HepG2 (cell line): ENCODE results near the gene GDF2. TPM values are rescaled to one million over a fixed set of nuclear protein-coding genes. Genes with fewer than 3 reads are reported as not detected.

ENCODE experiments used
- ATAC-seq: fragments of 200-7000 bp; cut with Tn5 transposase; 3 replicates; pipeline ENCODE4 v1.9.1; 2020; ENCODE audit warnings: mild to moderate bottlenecking, moderate library complexity
- Bru-seq: library from RNA; stranded (reverse); fragments of 400-500 nt; gene quantifications from one replicate; lab custom pipeline; 2021; lab: Mats Ljungman, UMichigan
- BruChase-seq, 2 experiments: library from RNA; stranded (reverse); fragments of 400-500 nt; gene quantifications; one replicate each; lab custom pipeline; 2021; lab: Mats Ljungman, UMichigan
- BruUV-seq: library from RNA; stranded (reverse); fragments of 400-500 nt; replicated peaks from 2 replicates; lab custom pipeline; 2021; lab: Mats Ljungman, UMichigan
- CTCF ChIA-PET: fragments of 300-600 bp; formaldehyde crosslinking; extraction: SDS; loops from one replicate; lab custom pipeline; 2021; ENCODE audit warnings: low total read pairs, inconsistent platforms, low intra/inter-chr PET ratio; lab: Yijun Ruan, JAX
- POLR2A ChIA-PET: fragments of 350-600 bp; sonication (Branson Sonifier 250); formaldehyde crosslinking; loops from one replicate; lab custom pipeline; 2020; ENCODE audit warnings: antibody characterized with exemption, inconsistent platforms; lab: Yijun Ruan, JAX
- DNase-seq: peaks from one replicate; pipeline ENCODE4 v3.0.0-alpha.2; 2015; ENCODE audit warnings: low spot score
- FAIRE-seq: peaks from 3 replicates; lab custom pipeline; 2011; peaks lifted over from hg19 to GRCh38; lab: Jason Lieb, UNC
- H2AFZ ChIP-seq: one replicate; pipeline ENCODE4 v1.6.1; 2011; ENCODE audit warnings: low read length, inconsistent platforms
- H3K27ac ChIP-seq: fragments of 300-600 bp; 3 replicates; pipeline ENCODE4 v1.8.0; 2011; ENCODE audit warnings: mixed run types, mild to moderate bottlenecking, mixed read lengths, low read length, inconsistent platforms; ENCODE audit not compliant: insufficient read depth; ENCODE audit errors: extremely low read length
- H3K27me3 ChIP-seq, 2 experiments: fragments of 200-600 bp in 1 of 2; 2 replicates in 1 of 2; 3 replicates in 1 of 2; pipeline versions ENCODE4 v1.6.0 to v1.8.0; 2011; ENCODE audit warnings: low read length in 2 of 2, mild to moderate bottlenecking in 2 of 2, moderate library complexity in 2 of 2, inconsistent platforms in 1 of 2; ENCODE audit not compliant: insufficient read depth in 2 of 2, control insufficient read depth in 1 of 2
- H3K36me3 ChIP-seq, 2 experiments: fragments of 200-600 bp in 1 of 2; replicated peaks in 1 of 2; 2 replicates in 1 of 2; 3 replicates in 1 of 2; pipeline versions ENCODE4 v1.5.1 to v1.8.0; 2011; ENCODE audit warnings: low read length in 2 of 2, inconsistent platforms in 1 of 2; ENCODE audit not compliant: insufficient read depth in 2 of 2, control insufficient read depth in 1 of 2
- H3K4me1 ChIP-seq: 2 replicates; pipeline ENCODE4 v1.5.1; 2012; ENCODE audit warnings: low read length, inconsistent platforms; ENCODE audit not compliant: insufficient read depth
- H3K4me2 ChIP-seq: 2 replicates; pipeline ENCODE4 v1.6.0; 2011; ENCODE audit warnings: low read depth, low read length, inconsistent platforms
- H3K4me3 ChIP-seq, 3 experiments: fragments of 200-600 bp in 1 of 3; sonication (generic), shearing (Covaris generic) in 1 of 3; replicated peaks in 1 of 3; 2 replicates each; pipeline ENCODE4 v1.5.1; 2011 to 2016; ENCODE audit warnings: low read length in 3 of 3, inconsistent platforms in 2 of 3, low read depth in 2 of 3, mild to moderate bottlenecking in 2 of 3, control low read depth in 1 of 3, mixed read lengths in 1 of 3; ENCODE audit not compliant: insufficient read depth in 1 of 3
- H3K79me2 ChIP-seq: one replicate; pipeline ENCODE4 v1.6.1; 2011; ENCODE audit warnings: low read length, inconsistent platforms; ENCODE audit not compliant: insufficient read depth
- H3K9ac ChIP-seq: 2 replicates; pipeline ENCODE4 v1.6.0; 2011; ENCODE audit warnings: mild to moderate bottlenecking, low read depth, low read length, inconsistent platforms; ENCODE audit not compliant: insufficient read depth
- H3K9me3 ChIP-seq: 2 replicates; pipeline ENCODE4 v1.5.1; 2012; ENCODE audit warnings: mild to moderate bottlenecking, low read length
- H4K20me1 ChIP-seq: 2 replicates; pipeline ENCODE4 v1.6.0; 2011; ENCODE audit warnings: inconsistent platforms, mild to moderate bottlenecking, low read length, moderate library complexity; ENCODE audit not compliant: insufficient read depth
- CBX1 ChIP-seq: IDR thresholded peaks from one replicate; pipeline ENCODE4 v1.6.1; 2016; ENCODE audit warnings: antibody characterized with exemption, low read depth
- FOXK1 ChIP-seq: sonication (generic); formaldehyde crosslinking; IDR thresholded peaks from 2 replicates; pipeline ENCODE4 v1.4.0; 2020; ENCODE audit warnings: low read depth, missing genetic modification reagents, borderline replicate concordance
- HIVEP1 ChIP-seq: sonication (generic); formaldehyde crosslinking; IDR thresholded peaks from 2 replicates; pipeline ENCODE4 v1.4.0; 2020; ENCODE audit warnings: mild to moderate bottlenecking, missing genetic modification reagents
- HNRNPH1 ChIP-seq: fragments of 200-400 bp; formaldehyde crosslinking; optimal IDR thresholded peaks from 2 replicates; pipeline ENCODE3; 2017; ENCODE audit warnings: mild to moderate bottlenecking, low read depth, low read length
- HOXA9 ChIP-seq: sonication (generic); formaldehyde crosslinking; IDR thresholded peaks from 2 replicates; pipeline ENCODE4 v1.8.1; 2022; ENCODE audit warnings: missing genetic modification reagents, mild to moderate bottlenecking, moderate library complexity, borderline replicate concordance
- KDM3A ChIP-seq: IDR thresholded peaks from 2 replicates; pipeline ENCODE4 v1.6.1; 2018; ENCODE audit warnings: low read depth, missing compliant biosample characterization
- MTF1 ChIP-seq: sonication (generic); formaldehyde crosslinking; IDR thresholded peaks from 2 replicates; pipeline ENCODE4 v1.5.0; 2020; ENCODE audit warnings: missing genetic modification reagents
- RARA ChIP-seq: IDR thresholded peaks from 2 replicates; pipeline ENCODE4 v1.6.1; 2016; ENCODE audit warnings: missing genetic modification reagents, missing compliant biosample characterization
- SPEN ChIP-seq: sonication (generic); formaldehyde crosslinking; IDR thresholded peaks from 2 replicates; pipeline ENCODE4 v1.5.1; 2020; ENCODE audit warnings: low read depth, mild to moderate bottlenecking, missing genetic modification reagents
- TOE1 ChIP-seq: sonication (generic); formaldehyde crosslinking; IDR thresholded peaks from 2 replicates; pipeline ENCODE4 v1.4.0; 2020; ENCODE audit warnings: mild to moderate bottlenecking, missing genetic modification reagents
- ZBTB37 ChIP-seq: sonication (generic); formaldehyde crosslinking; IDR thresholded peaks from 2 replicates; pipeline ENCODE4 v1.4.0; 2020; ENCODE audit warnings: mild to moderate bottlenecking, missing genetic modification reagents
- ZBTB8A ChIP-seq: sonication (generic); formaldehyde crosslinking; IDR thresholded peaks from 2 replicates; pipeline ENCODE4 v1.4.0; 2020; ENCODE audit warnings: mild to moderate bottlenecking, low read depth, missing genetic modification reagents, borderline replicate concordance
- ZNF121 ChIP-seq: sonication (generic); formaldehyde crosslinking; IDR thresholded peaks from 2 replicates; pipeline ENCODE4 v1.5.0; 2020; ENCODE audit warnings: mild to moderate bottlenecking, missing genetic modification reagents
- ZNF274 ChIP-seq: sonication (generic); formaldehyde crosslinking; IDR thresholded peaks from 2 replicates; pipeline ENCODE4 v1.5.1; 2020; ENCODE audit warnings: mild to moderate bottlenecking, missing genetic modification reagents
- ZNF34 ChIP-seq: sonication (generic); formaldehyde crosslinking; IDR thresholded peaks from 2 replicates; pipeline ENCODE4 v1.4.0; 2020; ENCODE audit warnings: mild to moderate bottlenecking, missing genetic modification reagents, borderline replicate concordance
- ZNF672 ChIP-seq: sonication (generic); formaldehyde crosslinking; IDR thresholded peaks from 2 replicates; pipeline ENCODE4 v1.8.1; 2022; ENCODE audit warnings: missing genetic modification reagents
- ZNF773 ChIP-seq: sonication (generic); formaldehyde crosslinking; IDR thresholded peaks from 2 replicates; pipeline ENCODE4 v1.4.0; 2020; ENCODE audit warnings: missing genetic modification reagents, borderline replicate concordance
- WGBS: methylation state at CpG from one replicate; pipeline ENCODE4 v1.1.6; 2017; ENCODE audit warnings: low lambda C conversion rate; 5-methylcytosine and 5-hydroxymethylcytosine counted together
- in situ Hi-C: cut with HindIII; loops from 2 replicates; pipeline ENCODE4 v1.10.0; 2017; ENCODE audit warnings: low pct_unique_long_range_greater_than_20kb; ENCODE audit not compliant: extremely low pct_ligation_motif_present
- intact Hi-C: fragments of 100-400 bp; cut with micrococcal nuclease; formaldehyde crosslinking; loops from one replicate; pipeline ENCODE4 v1.10.0; 2022; ENCODE audit not compliant: unreplicated experiment
- long read RNA-seq, 2 experiments: library from RNA in 1 of 2; library from polyadenylated mRNA in 1 of 2; stranded (forward) in 1 of 2; unstranded in 1 of 2; transcript quantifications; one replicate each; pipeline ENCODE4 v2.0.0, GENCODE V29; 2019 to 2022
- polyA minus RNA-seq, 3 experiments: library from RNA; depleted of rRNA, polyadenylated mRNA; stranded (reverse); fragments of >200 nt; gene quantifications; 2 replicates each; pipeline ENCODE4 v1.2.3, GENCODE V29; 2011; ENCODE audit warnings: low replicate concordance in 1 of 3
- polyA plus RNA-seq, 8 experiments: library from polyadenylated mRNA; depleted of rRNA in 3 of 8; stranded (reverse) in 7 of 8; unstranded in 1 of 8; fragments of >200 nt; fragmentation: Illumina TruSeq in 4 of 8; extraction: Trizol in 4 of 8; gene quantifications; 2 replicates each; pipeline versions ENCODE4 v1.2.1 to v1.2.3, GENCODE V29; 2011 to 2016; ENCODE audit warnings: low read depth in 4 of 8, missing spikeins in 1 of 8, mixed read lengths in 1 of 8; ENCODE audit not compliant: insufficient read depth in 1 of 8
- total RNA-seq, 5 experiments: library from RNA; depleted of rRNA; stranded (reverse); fragments of >200 nt; fragmentation: Illumina TruSeq; extraction: Trizol; gene quantifications; 2 replicates each; pipeline ENCODE4 v1.2.3, GENCODE V29; 2016; ENCODE audit warnings: low read depth in 1 of 5
- TF ChIP-seq, protein P1 (sequence below): sonication (generic); formaldehyde crosslinking; IDR thresholded peaks from 2 replicates; pipeline ENCODE4 v1.8.0; 2022; ENCODE audit warnings: missing genetic modification reagents, mild to moderate bottlenecking, inconsistent platforms, borderline replicate concordance

Gene GDF2
- not detected in 2 replicates for total RNA-seq (2016; rRNA removed; fragmentation: Illumina TruSeq; extraction: Trizol)
- total RNA-seq (2016; cell fraction: cytosol; rRNA removed; fragmentation: Illumina TruSeq; extraction: Trizol; ENCODE audit: low read depth): not detected in 2 replicates
- total RNA-seq (2016; cell fraction: insoluble cytoplasmic fraction; rRNA removed; fragmentation: Illumina TruSeq; extraction: Trizol): not detected in 2 replicates
- total RNA-seq (2016; cell fraction: membrane; rRNA removed; fragmentation: Illumina TruSeq; extraction: Trizol): not detected in 2 replicates
- not detected in 2 replicates for total RNA-seq (2016; cell fraction: nucleus; rRNA removed; fragmentation: Illumina TruSeq; extraction: Trizol)
- polyA plus RNA-seq (2011; rRNA removed): not detected in 2 replicates
- polyA plus RNA-seq (2011; cell fraction: cytosol; rRNA removed): not detected in 2 replicates
- polyA plus RNA-seq (2011; cell fraction: nucleus; rRNA removed): not detected in 2 replicates
- not detected in 2 replicates for polyA plus RNA-seq (2012)
- not detected in 2 replicates for polyA plus RNA-seq (2016; cell fraction: cytosol; fragmentation: Illumina TruSeq; extraction: Trizol; ENCODE audit: low read depth)
- polyA plus RNA-seq (2016; cell fraction: insoluble cytoplasmic fraction; fragmentation: Illumina TruSeq; extraction: Trizol; ENCODE audit: low read depth): not detected in 2 replicates
- not detected in 2 replicates for polyA plus RNA-seq (2016; cell fraction: membrane; fragmentation: Illumina TruSeq; extraction: Trizol; ENCODE audit: low read depth)
- polyA plus RNA-seq (2016; cell fraction: nucleus; fragmentation: Illumina TruSeq; extraction: Trizol; ENCODE audit: insufficient read depth, low read depth): not detected in 2 replicates
- not detected in 2 replicates for polyA minus RNA-seq (2011; rRNA and poly(A)+ RNA removed; ENCODE audit: low replicate concordance)
- not detected in 2 replicates for polyA minus RNA-seq (2011; cell fraction: cytosol; rRNA and poly(A)+ RNA removed)
- polyA minus RNA-seq (2011; cell fraction: nucleus; rRNA and poly(A)+ RNA removed): not detected in 2 replicates
- not detected for Bru-seq, nascent RNA
- BruChase-seq, experiment 1, labeled RNA remaining after a 6-hour chase: not detected
- BruChase-seq, experiment 2, labeled RNA remaining after a 2-hour chase: not detected
- long read RNA-seq, experiment 1: 0 reads
- long read RNA-seq, experiment 2: 0 reads

DNA sequence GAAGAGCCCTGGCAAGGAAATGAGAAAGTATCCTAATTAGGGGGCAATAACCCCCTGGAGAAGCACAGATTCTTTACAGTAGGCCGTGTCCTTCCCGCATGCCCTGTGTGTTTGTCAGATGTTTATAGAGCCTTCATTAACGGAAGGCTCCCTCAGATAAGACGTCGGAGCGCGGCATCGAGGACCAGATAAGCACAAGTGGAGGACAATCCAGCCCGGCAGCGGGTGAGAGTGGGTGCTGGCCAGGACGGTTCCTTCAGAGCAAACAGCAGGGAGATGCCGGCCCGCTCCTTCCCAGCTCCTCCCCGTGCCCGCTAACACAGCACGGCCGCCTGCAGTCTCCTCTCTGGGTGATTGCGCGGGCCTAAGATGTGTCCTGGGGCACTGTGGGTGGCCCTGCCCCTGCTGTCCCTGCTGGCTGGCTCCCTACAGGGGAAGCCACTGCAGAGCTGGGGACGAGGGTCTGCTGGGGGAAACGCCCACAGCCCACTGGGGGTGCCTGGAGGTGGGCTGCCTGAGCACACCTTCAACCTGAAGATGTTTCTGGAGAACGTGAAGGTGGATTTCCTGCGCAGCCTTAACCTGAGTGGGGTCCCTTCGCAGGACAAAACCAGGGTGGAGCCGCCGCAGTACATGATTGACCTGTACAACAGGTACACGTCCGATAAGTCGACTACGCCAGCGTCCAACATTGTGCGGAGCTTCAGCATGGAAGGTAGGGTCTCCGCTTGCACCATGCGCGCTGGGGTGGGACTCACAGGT is at the start of gene GDF2:
Gene GDF2, plus strand, starts transcription at position 155 of the 762 bp plus-strand sequence. Its CDS starts 215 bp downstream, at position 370.
- Histone ChIP-seq H3K9ac (no peak within 1 kb of the TSS), H3K36me3 (no peaks in the 10 kb centered on the region), H3K4me3 (no peak within 1 kb of the TSS), H3K27me3 (peaks cover 0 to 8% of the 10 kb centered on the region in 2 experiments; a peak in 3 of 5 replicates), H4K20me1 (no peaks in the 10 kb centered on the region), H3K4me2 (no peak within 1 kb of the TSS), H2AFZ (no peak within 1 kb of the TSS), H3K9me3 (no peaks in the 10 kb centered on the region), H3K4me1 (no peaks in the 10 kb centered on the region), H3K79me2 (no peaks in the 10 kb centered on the region), H3K27ac (no peak within 1 kb of the TSS)
- in situ Hi-C loops: no loop called here
- ATAC-seq (no peak), DNase-seq (no peak), FAIRE-seq (no peak)
- ChIA-PET POLR2A (no interaction called here), CTCF (no interaction called here)
- intact Hi-C loops: no loop called here
- TF ChIP-seq CBX1 (no peak), HIVEP1 (CRISPR knock-in tag) (no peak), ZNF34 (CRISPR knock-in tag) (no peak), HNRNPH1 (no peak), HOXA9 (CRISPR knock-in tag) (no peak), ZBTB8A (no peak), MTF1 (no peak), ZNF121 (CRISPR knock-in tag) (no peak), ZNF672 (CRISPR knock-in tag) (no peak), RARA (CRISPR knock-in tag) (no peak), FOXK1 (CRISPR knock-in tag) (no peak), ZNF274 (CRISPR knock-in tag) (no peak), ZBTB37 (no peak), ZNF773 (CRISPR knock-in tag) (no peak), KDM3A (no peak), TOE1 (CRISPR knock-in tag) (no peak), SPEN (CRISPR knock-in tag) (no peak)
- TF ChIP-seq, protein P1, sequence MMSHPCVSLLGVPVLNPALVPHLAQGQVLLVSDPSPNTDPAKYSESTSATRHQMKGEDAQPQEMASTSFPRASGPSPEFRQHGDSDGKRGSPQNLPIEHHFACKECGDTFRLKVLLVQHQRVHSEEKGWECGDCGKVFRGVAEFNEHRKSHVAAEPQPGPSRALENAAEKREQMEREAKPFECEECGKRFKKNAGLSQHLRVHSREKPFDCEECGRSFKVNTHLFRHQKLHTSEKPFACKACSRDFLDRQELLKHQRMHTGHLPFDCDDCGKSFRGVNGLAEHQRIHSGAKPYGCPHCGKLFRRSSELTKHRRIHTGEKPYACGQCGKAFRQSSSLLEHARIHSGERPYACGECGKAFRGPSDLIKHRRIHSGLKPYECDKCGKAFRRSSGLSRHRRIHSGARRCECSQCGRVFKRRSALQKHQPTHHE (CRISPR knock-in tag): no peak
- TF ChIP-seq, all 625 proteins: peak for 0
- no TSS peak for BruUV-seq
- 55% methylated on average over 13 of the region's 35 CpGs for WGBS
